RWPE2 (cell line): ENCODE data around the gene GRB14.

Experiments used
- ATAC-seq: fragments of 200-7000 bp; cut with Tn5 transposase; 3 replicates; pipeline ENCODE4 v1.9.1; 2021; ENCODE audit warnings: low read depth
- DNase-seq: peaks from one replicate; pipeline ENCODE4 v3.0.0-alpha.2; 2020; ENCODE audit warnings: low spot score
- H3K27ac ChIP-seq: fragments of 450-650 bp; 2 replicates; pipeline ENCODE4 v1.5.1; 2017; ENCODE audit warnings: mild to moderate bottlenecking; ENCODE audit not compliant: poor library complexity, severe bottlenecking
- H3K27me3 ChIP-seq: fragments of 250-450 bp; sonication (Bioruptor Pico); 2 replicates; pipeline ENCODE4 v1.5.1; 2021; ENCODE audit warnings: mild to moderate bottlenecking, moderate library complexity; ENCODE audit not compliant: insufficient read depth, poor library complexity, severe bottlenecking
- H3K36me3 ChIP-seq: fragments of 250-450 bp; sonication (Bioruptor Pico); 2 replicates; pipeline ENCODE4 v1.5.1; 2020; ENCODE audit warnings: low read depth, mild to moderate bottlenecking, moderate library complexity
- H3K4me1 ChIP-seq: fragments of 250-450 bp; sonication (Bioruptor Pico); 2 replicates; pipeline ENCODE4 v1.5.1; 2021; ENCODE audit warnings: mild to moderate bottlenecking, moderate library complexity; ENCODE audit not compliant: insufficient read depth, poor library complexity, severe bottlenecking
- H3K4me3 ChIP-seq: fragments of 250-450 bp; sonication (Bioruptor Pico); 2 replicates; pipeline ENCODE4 v1.5.1; 2021; ENCODE audit warnings: mild to moderate bottlenecking, moderate library complexity; ENCODE audit not compliant: severe bottlenecking
- H3K9me3 ChIP-seq: fragments of 250-450 bp; sonication (Bioruptor Pico); 2 replicates; pipeline ENCODE4 v1.5.1; 2021; ENCODE audit warnings: mild to moderate bottlenecking, moderate library complexity; ENCODE audit not compliant: severe bottlenecking
- CTCF ChIP-seq: fragments of 450-650 bp; IDR thresholded peaks from one replicate; pipeline ENCODE4 v1.5.1; 2017; ENCODE audit warnings: mild to moderate bottlenecking, moderate library complexity; ENCODE audit not compliant: poor library complexity, severe bottlenecking

The GRB14 gene

GRCh38 chr2:164662868-164663631, 41.8 kb upstream of the GRB14 start:
- H3K27me3 ChIP-seq, result no peaks in the 10 kb centered on the region
- no peak for DNase-seq
- TF ChIP-seq CTCF, result no peak
- H3K4me1 ChIP-seq, result peaks cover 15% of the 10 kb centered on the region
- no peak for ATAC-seq
- H3K36me3 ChIP-seq, result no peaks in the 10 kb centered on the region
- no peaks in the 10 kb centered on the region for H3K9me3 ChIP-seq
- no peak overlapping the region for H3K27ac ChIP-seq
- no peak overlapping the region for H3K4me3 ChIP-seq

GRCh38 chr2:164662066-164662465, 40.8 kb upstream of the GRB14 start:
- H3K27ac ChIP-seq, result no peak overlapping the region
- ATAC-seq, result no peak
- no peaks in the 10 kb centered on the region for H3K36me3 ChIP-seq
- TF ChIP-seq CTCF, result no peak
- no peaks in the 10 kb centered on the region for H3K9me3 ChIP-seq
- DNase-seq, result no peak
- H3K27me3 ChIP-seq, result no peaks in the 10 kb centered on the region
- peaks cover 19% of the 10 kb centered on the region for H3K4me1 ChIP-seq
- H3K4me3 ChIP-seq, result no peak overlapping the region

- Histone ChIP-seq H3K4me1 (peaks cover 22% of the 10 kb centered on the region), H3K27ac (no peak overlapping the region), H3K9me3 (no peaks in the 10 kb centered on the region), H3K27me3 (no peaks in the 10 kb centered on the region), H3K36me3 (no peaks in the 10 kb centered on the region), H3K4me3 (no peak overlapping the region)
- no peak for DNase-seq
- no peak for TF ChIP-seq CTCF
- peak; percentile 40; the same call in 1 of the 3 replicates for ATAC-seq
Observed at GRCh38 chr2:164661349-164661748, 40.1 kb upstream of the GRB14 start.

- DNase-seq, result no peak
- ATAC-seq, result peak; percentile 78
- TF ChIP-seq CTCF, result no peak
- Histone ChIP-seq H3K36me3 (no peaks in the 10 kb centered on the region), H3K4me1 (peaks cover 35% of the 10 kb centered on the region), H3K27ac (no peak overlapping the region), H3K27me3 (no peaks in the 10 kb centered on the region), H3K9me3 (no peaks in the 10 kb centered on the region), H3K4me3 (no peak overlapping the region)
Observed at GRCh38 chr2:164657129-164657528, 35.8 kb upstream of the GRB14 start.

- Histone ChIP-seq H3K36me3 (no peaks in the 10 kb centered on the region), H3K4me3 (no peak overlapping the region), H3K27ac (no peak overlapping the region), H3K4me1 (peaks cover 23% of the 10 kb centered on the region), H3K27me3 (no peaks in the 10 kb centered on the region), H3K9me3 (no peaks in the 10 kb centered on the region)
- ATAC-seq (no peak), DNase-seq (no peak)
- TF ChIP-seq CTCF, result peak; percentile 33
Observed at GRCh38 chr2:164655750-164656149, 34.5 kb upstream of the GRB14 start.
